Measurements from ENCODE around the gene CX3CL1.

- no peak for TF ChIP-seq CTCF (conservative IDR thresholded peaks at IDR 0.05; ENCODE audit: low read length)
- no peak for TF ChIP-seq EZH2phosphoT487 (IDR thresholded peaks at IDR 0.05; ENCODE audit: borderline replicate concordance)
These were observed 55.5 kb downstream of the CX3CL1 start for GRCh38 chr16:57427824-57428223.

All from Loucy (cell line).